WTC11 (cell line): ENCODE measurements around the gene SPATA12. TPM values are rescaled to one million over a fixed set of nuclear protein-coding genes. Genes with fewer than 3 reads are reported as not detected.
A peak's percentile ranks its signal among the peaks of the same experiment; 100 is the strongest.

Experiments used
- ATAC-seq: fragments of 200-7000 bp; cut with Tn5 transposase; 2 replicates; pipeline ENCODE4 v1.10.0; 2021; ENCODE audit warnings: mild to moderate bottlenecking, moderate library complexity
- CTCF ChIA-PET: fragments of 300-600 bp; sonication (Branson Sonifier 250); formaldehyde crosslinking; loops from one replicate; lab custom pipeline; 2021; ENCODE audit warnings: antibody characterized with exemption; lab: Charles Lee
- POLR2A ChIA-PET: fragments of 350-600 bp; sonication (Branson Sonifier 250); formaldehyde crosslinking; loops from one replicate; lab custom pipeline; 2021; ENCODE audit warnings: antibody characterized with exemption; lab: Charles Lee
- DNase-seq: peaks from one replicate; pipeline ENCODE4 v3.0.0; 2021; ENCODE audit warnings: low spot score
- H3K27ac Mint-ChIP-seq: 2 replicates; pipeline ENCODE4 v1.8.0; 2021; ENCODE audit warnings: mixed read lengths
- H3K27me3 Mint-ChIP-seq: 2 replicates; pipeline ENCODE4 v1.8.0; 2021; ENCODE audit warnings: low read depth, mild to moderate bottlenecking, moderate library complexity, mixed read lengths
- H3K36me3 Mint-ChIP-seq: 2 replicates; pipeline ENCODE4 v1.8.0; 2021; ENCODE audit warnings: mixed read lengths
- H3K4me1 Mint-ChIP-seq: 2 replicates; pipeline ENCODE4 v1.8.0; 2022; ENCODE audit warnings: mixed read lengths
- H3K4me3 Mint-ChIP-seq: 2 replicates; pipeline ENCODE4 v1.8.0; 2021; ENCODE audit warnings: mild to moderate bottlenecking, moderate library complexity, mixed read lengths
- H3K9me3 Mint-ChIP-seq: 2 replicates; pipeline ENCODE4 v1.8.0; 2021; ENCODE audit warnings: mixed read lengths
- ATF2 ChIP-seq: sonication (generic); formaldehyde crosslinking; IDR thresholded peaks from 2 replicates; pipeline ENCODE4 v1.8.1; 2022; ENCODE audit warnings: low read depth, missing genetic modification reagents, borderline replicate concordance
- E2F1 ChIP-seq: sonication (generic); formaldehyde crosslinking; IDR thresholded peaks from 2 replicates; pipeline ENCODE4 v1.8.0; 2022; ENCODE audit warnings: mild to moderate bottlenecking, missing genetic modification reagents
- ESRRA ChIP-seq: sonication (generic); formaldehyde crosslinking; IDR thresholded peaks from 2 replicates; pipeline ENCODE4 v1.8.1; 2022; ENCODE audit warnings: mild to moderate bottlenecking, missing genetic modification reagents, borderline replicate concordance
- NFE2L1 ChIP-seq: sonication (generic); formaldehyde crosslinking; IDR thresholded peaks from 2 replicates; pipeline ENCODE4 v1.8.1; 2023; ENCODE audit warnings: missing genetic modification reagents
- NR3C1 ChIP-seq: sonication (generic); formaldehyde crosslinking; conservative IDR thresholded peaks from 2 replicates; pipeline ENCODE4 v1.8.1; 2023; ENCODE audit warnings: low read depth, mild to moderate bottlenecking, missing genetic modification reagents
- SMAD4 ChIP-seq: sonication (generic); formaldehyde crosslinking; IDR thresholded peaks from 2 replicates; pipeline ENCODE4 v1.8.0; 2022; ENCODE audit warnings: mild to moderate bottlenecking, missing genetic modification reagents
- SOX15 ChIP-seq: fragments of 250-450 bp; sonication (Bioruptor Pico); IDR thresholded peaks from 2 replicates; pipeline ENCODE4 v1.9.0; 2021; ENCODE audit warnings: mild to moderate bottlenecking
- SP1 ChIP-seq: sonication (generic); formaldehyde crosslinking; conservative IDR thresholded peaks from 2 replicates; pipeline ENCODE4 v1.8.1; 2022; ENCODE audit warnings: missing genetic modification reagents
- ZBTB21 ChIP-seq: sonication (generic); formaldehyde crosslinking; IDR thresholded peaks from 2 replicates; pipeline ENCODE4 v1.8.1; 2023; ENCODE audit warnings: mild to moderate bottlenecking, missing genetic modification reagents, borderline replicate concordance
- ZNF423 ChIP-seq: fragments of 250-450 bp; sonication (Bioruptor Pico); IDR thresholded peaks from 2 replicates; pipeline ENCODE4 v2.1.2; 2022; ENCODE audit warnings: mild to moderate bottlenecking, moderate library complexity
- ZNF532 ChIP-seq: fragments of 250-450 bp; sonication (Bioruptor Pico); IDR thresholded peaks from 2 replicates; pipeline ENCODE4 v1.9.0; 2021; ENCODE audit warnings: mild to moderate bottlenecking, borderline replicate concordance
- total RNA-seq: library from RNA; stranded (reverse); gene quantifications from 3 replicates; pipeline ENCODE4 v1.2.3, GENCODE V29; 2021
- TF ChIP-seq, protein P1 (sequence below): sonication (generic); formaldehyde crosslinking; IDR thresholded peaks from 2 replicates; pipeline ENCODE4 v1.8.0; 2022; ENCODE audit warnings: mild to moderate bottlenecking, missing genetic modification reagents
- TF ChIP-seq, protein P2 (sequence below): fragments of 250-450 bp; sonication (Bioruptor Pico); IDR thresholded peaks from 2 replicates; pipeline ENCODE4 v2.1.2; 2022; ENCODE audit warnings: mild to moderate bottlenecking, moderate library complexity
- TF ChIP-seq, protein P3 (sequence below): fragments of 250-450 bp; sonication (Bioruptor Pico); IDR thresholded peaks from 2 replicates; pipeline ENCODE4 v1.9.0; 2021; ENCODE audit warnings: mild to moderate bottlenecking

SPATA12 gene
- total RNA-seq, 1 experiment from 2014 or later, result 0.39 TPM

GRCh38 chr3:57095363-57095762, 34.9 kb downstream of the SPATA12 start:
- ChIA-PET POLR2A (no interaction called here), CTCF (interaction anchor here (0.9 kb wide), 1 partner anchor 107 kb away, joined by 3 read pairs; no protein-coding TSS in a partner anchor)
- Mint-ChIP-seq H3K4me3 (no peak overlapping the region), H3K9me3 (no peaks in the 10 kb centered on the region), H3K4me1 (peaks cover 16% of the 10 kb centered on the region), H3K27ac (peak overlapping the region; percentile 75; the same call in 1 of the 2 replicates), H3K36me3 (peaks cover 61% of the 10 kb centered on the region), H3K27me3 (no peaks in the 10 kb centered on the region)
- DNase-seq, result no peak
- TF ChIP-seq ZNF532 (CRISPR knock-in tag) (no peak), SP1 (no peak), NFE2L1 (CRISPR knock-in tag) (no peak), SMAD4 (CRISPR knock-in tag) (no peak), ZNF423 (CRISPR knock-in tag) (no peak), ATF2 (CRISPR knock-in tag) (no peak), NR3C1 (CRISPR knock-in tag) (no peak), ESRRA (CRISPR knock-in tag) (no peak), SOX15 (no peak), ZBTB21 (CRISPR knock-in tag) (no peak), E2F1 (CRISPR knock-in tag) (no peak)
- TF ChIP-seq, protein P1, sequence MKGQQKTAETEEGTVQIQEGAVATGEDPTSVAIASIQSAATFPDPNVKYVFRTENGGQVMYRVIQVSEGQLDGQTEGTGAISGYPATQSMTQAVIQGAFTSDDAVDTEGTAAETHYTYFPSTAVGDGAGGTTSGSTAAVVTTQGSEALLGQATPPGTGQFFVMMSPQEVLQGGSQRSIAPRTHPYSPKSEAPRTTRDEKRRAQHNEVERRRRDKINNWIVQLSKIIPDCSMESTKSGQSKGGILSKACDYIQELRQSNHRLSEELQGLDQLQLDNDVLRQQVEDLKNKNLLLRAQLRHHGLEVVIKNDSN (CRISPR knock-in tag), result no peak
- TF ChIP-seq, protein P2, sequence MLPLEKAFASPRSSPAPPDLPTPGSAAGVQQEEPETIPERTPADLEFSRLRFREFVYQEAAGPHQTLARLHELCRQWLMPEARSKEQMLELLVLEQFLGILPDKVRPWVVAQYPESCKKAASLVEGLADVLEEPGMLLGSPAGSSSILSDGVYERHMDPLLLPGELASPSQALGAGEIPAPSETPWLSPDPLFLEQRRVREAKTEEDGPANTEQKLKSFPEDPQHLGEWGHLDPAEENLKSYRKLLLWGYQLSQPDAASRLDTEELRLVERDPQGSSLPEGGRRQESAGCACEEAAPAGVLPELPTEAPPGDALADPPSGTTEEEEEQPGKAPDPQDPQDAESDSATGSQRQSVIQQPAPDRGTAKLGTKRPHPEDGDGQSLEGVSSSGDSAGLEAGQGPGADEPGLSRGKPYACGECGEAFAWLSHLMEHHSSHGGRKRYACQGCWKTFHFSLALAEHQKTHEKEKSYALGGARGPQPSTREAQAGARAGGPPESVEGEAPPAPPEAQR (CRISPR knock-in tag), result no peak
- TF ChIP-seq, protein P3, sequence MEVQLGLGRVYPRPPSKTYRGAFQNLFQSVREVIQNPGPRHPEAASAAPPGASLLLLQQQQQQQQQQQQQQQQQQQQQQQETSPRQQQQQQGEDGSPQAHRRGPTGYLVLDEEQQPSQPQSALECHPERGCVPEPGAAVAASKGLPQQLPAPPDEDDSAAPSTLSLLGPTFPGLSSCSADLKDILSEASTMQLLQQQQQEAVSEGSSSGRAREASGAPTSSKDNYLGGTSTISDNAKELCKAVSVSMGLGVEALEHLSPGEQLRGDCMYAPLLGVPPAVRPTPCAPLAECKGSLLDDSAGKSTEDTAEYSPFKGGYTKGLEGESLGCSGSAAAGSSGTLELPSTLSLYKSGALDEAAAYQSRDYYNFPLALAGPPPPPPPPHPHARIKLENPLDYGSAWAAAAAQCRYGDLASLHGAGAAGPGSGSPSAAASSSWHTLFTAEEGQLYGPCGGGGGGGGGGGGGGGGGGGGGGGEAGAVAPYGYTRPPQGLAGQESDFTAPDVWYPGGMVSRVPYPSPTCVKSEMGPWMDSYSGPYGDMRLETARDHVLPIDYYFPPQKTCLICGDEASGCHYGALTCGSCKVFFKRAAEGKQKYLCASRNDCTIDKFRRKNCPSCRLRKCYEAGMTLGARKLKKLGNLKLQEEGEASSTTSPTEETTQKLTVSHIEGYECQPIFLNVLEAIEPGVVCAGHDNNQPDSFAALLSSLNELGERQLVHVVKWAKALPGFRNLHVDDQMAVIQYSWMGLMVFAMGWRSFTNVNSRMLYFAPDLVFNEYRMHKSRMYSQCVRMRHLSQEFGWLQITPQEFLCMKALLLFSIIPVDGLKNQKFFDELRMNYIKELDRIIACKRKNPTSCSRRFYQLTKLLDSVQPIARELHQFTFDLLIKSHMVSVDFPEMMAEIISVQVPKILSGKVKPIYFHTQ (CRISPR knock-in tag), result no peak
- ATAC-seq, result no peak
